ENCODE data around the gene NFE2.

GRCh38 chr12:54333420-54334034 is 32.7 kb upstream of the NFE2 start:
- TF ChIP-seq ZNF274 (IDR thresholded peaks at IDR 0.05; ENCODE audit: low read depth, low read length): no peak
- no peak for TF ChIP-seq SUZ12 (IDR thresholded peaks at IDR 0.05; ENCODE audit: extremely low read depth, insufficient read depth, insufficient read length)
- no peak for TF ChIP-seq YY1 (IDR thresholded peaks at IDR 0.05; ENCODE audit: insufficient read depth, insufficient read length)

Measured in NT2/D1 (cell line).